ENCODE measurements around the gene IBTK.
"Not testable (repeated sequence)": the region's sequence is repeated elsewhere in the genome, so short reads cannot be mapped to it uniquely, and the experiment has no call there.

The IBTK gene

GRCh38 chr6:82263916-82264315 is 16.4 kb upstream of the IBTK start:
- peaks cover 4% of the 10 kb centered on the region; the same call in 1 of the 2 replicates for H3K4me1 ChIP-seq (ENCODE audit: insufficient read depth, low read length)
- no peaks in the 10 kb centered on the region for H3K27me3 ChIP-seq (ENCODE audit: insufficient read depth, low read length)
- H3K36me3 ChIP-seq (ENCODE audit: insufficient read depth, low read depth, low read length) = no peaks in the 10 kb centered on the region
- H3K9me3 ChIP-seq (ENCODE audit: insufficient read depth, low read depth, low read length) = no peaks in the 10 kb centered on the region
- H3K27ac ChIP-seq (ENCODE audit: low read length) = no peak overlapping the region
- no peak overlapping the region for H3K4me3 ChIP-seq (ENCODE audit: low read length)
- no peak overlapping the region for H3K9ac ChIP-seq (ENCODE audit: low read depth, low read length)

GRCh38 chr6:82260997-82261732 is 13.6 kb upstream of the IBTK start:
- Histone ChIP-seq H3K27me3 (ENCODE audit: insufficient read depth, low read length) (no peaks in the 10 kb centered on the region), H3K36me3 (ENCODE audit: insufficient read depth, low read depth, low read length) (no peaks in the 10 kb centered on the region), H3K4me1 (ENCODE audit: insufficient read depth, low read length) (peaks cover 15% of the 10 kb centered on the region), H3K9me3 (ENCODE audit: insufficient read depth, low read depth, low read length) (no peaks in the 10 kb centered on the region), H3K4me3 (ENCODE audit: low read length) (no peak overlapping the region), H3K9ac (ENCODE audit: low read depth, low read length) (no peak overlapping the region), H3K27ac (ENCODE audit: low read length) (no peak overlapping the region)

GRCh38 chr6:82259389-82259788 is 11.8 kb upstream of the IBTK start:
- Histone ChIP-seq H3K9ac (ENCODE audit: low read depth, low read length) (no peak overlapping the region), H3K27ac (ENCODE audit: low read length) (no peak overlapping the region), H3K36me3 (ENCODE audit: insufficient read depth, low read depth, low read length) (no peaks in the 10 kb centered on the region), H3K9me3 (ENCODE audit: insufficient read depth, low read depth, low read length) (no peaks in the 10 kb centered on the region), H3K4me3 (ENCODE audit: low read length) (no peak overlapping the region), H3K4me1 (ENCODE audit: insufficient read depth, low read length) (peaks cover 18% of the 10 kb centered on the region), H3K27me3 (ENCODE audit: insufficient read depth, low read length) (no peaks in the 10 kb centered on the region)

GRCh38 chr6:82257088-82257774 is 9.7 kb upstream of the IBTK start:
- peaks cover 16% of the 10 kb centered on the region for H3K4me1 ChIP-seq (ENCODE audit: insufficient read depth, low read length)
- H3K27ac ChIP-seq (ENCODE audit: low read length) = peak overlapping the region; percentile 11
- H3K36me3 ChIP-seq (ENCODE audit: insufficient read depth, low read depth, low read length) = no peaks in the 10 kb centered on the region
- no peak overlapping the region; the same call in 1 of the 2 replicates for H3K9ac ChIP-seq (ENCODE audit: low read depth, low read length)
- no peak overlapping the region for H3K4me3 ChIP-seq (ENCODE audit: low read length)
- no peaks in the 10 kb centered on the region for H3K9me3 ChIP-seq (ENCODE audit: insufficient read depth, low read depth, low read length)
- no peaks in the 10 kb centered on the region for H3K27me3 ChIP-seq (ENCODE audit: insufficient read depth, low read length)

- not testable (repeated sequence) for H3K9ac ChIP-seq (ENCODE audit: low read depth, low read length); H3K9me3 ChIP-seq (ENCODE audit: insufficient read depth, low read depth, low read length)
Measured at GRCh38 chr6:82254722-82255121, 7.2 kb upstream of the IBTK start.

GRCh38 chr6:82251942-82252341 is 4.4 kb upstream of the IBTK start:
- no peak overlapping the region for H3K27ac ChIP-seq (ENCODE audit: low read length)
- no peaks in the 10 kb centered on the region for H3K9me3 ChIP-seq (ENCODE audit: insufficient read depth, low read depth, low read length)

More at GRCh38 chr6:82254722-82255121, 7.2 kb upstream of the IBTK start:
- not testable (repeated sequence) for H3K4me3 ChIP-seq (ENCODE audit: low read length); H3K27ac ChIP-seq (ENCODE audit: low read length); H3K27me3 ChIP-seq (ENCODE audit: insufficient read depth, low read length); H3K36me3 ChIP-seq (ENCODE audit: insufficient read depth, low read depth, low read length)
- peaks cover 16% of the 10 kb centered on the region for H3K4me1 ChIP-seq (ENCODE audit: insufficient read depth, low read length)

GRCh38 chr6:82249381-82250253 is 2.1 kb upstream of the IBTK start:
- Histone ChIP-seq H3K4me1 (ENCODE audit: insufficient read depth, low read length) (peaks cover 16% of the 10 kb centered on the region), H3K27ac (ENCODE audit: low read length) (no peak overlapping the region), H3K36me3 (ENCODE audit: insufficient read depth, low read depth, low read length) (peaks cover 9% of the 10 kb centered on the region; the same call in 1 of the 2 replicates), H3K9me3 (ENCODE audit: insufficient read depth, low read depth, low read length) (no peaks in the 10 kb centered on the region), H3K27me3 (ENCODE audit: insufficient read depth, low read length) (no peaks in the 10 kb centered on the region), H3K9ac (ENCODE audit: low read depth, low read length) (no peak overlapping the region), H3K4me3 (ENCODE audit: low read length) (no peak overlapping the region)

More at GRCh38 chr6:82251942-82252341, 4.4 kb upstream of the IBTK start:
- no peak overlapping the region for H3K4me3 ChIP-seq (ENCODE audit: low read length)
- H3K27me3 ChIP-seq (ENCODE audit: insufficient read depth, low read length) = no peaks in the 10 kb centered on the region
- no peaks in the 10 kb centered on the region for H3K36me3 ChIP-seq (ENCODE audit: insufficient read depth, low read depth, low read length)
- H3K9ac ChIP-seq (ENCODE audit: low read depth, low read length) = no peak overlapping the region
- H3K4me1 ChIP-seq (ENCODE audit: insufficient read depth, low read length) = peaks cover 12% of the 10 kb centered on the region; the same call in 1 of the 2 replicates

GRCh38 chr6:82248273-82248735 is 760 bp upstream of the IBTK start:
- H3K27ac ChIP-seq (ENCODE audit: low read length) = no peak overlapping the region
- peak overlapping the region; percentile 97 for H3K4me3 ChIP-seq (ENCODE audit: low read length)
- H3K36me3 ChIP-seq (ENCODE audit: insufficient read depth, low read depth, low read length) = peaks cover 17% of the 10 kb centered on the region; the same call in 1 of the 2 replicates
- H3K27me3 ChIP-seq (ENCODE audit: insufficient read depth, low read length) = no peaks in the 10 kb centered on the region
- no peaks in the 10 kb centered on the region for H3K9me3 ChIP-seq (ENCODE audit: insufficient read depth, low read depth, low read length)
- peak overlapping the region; percentile 95; the same call in 1 of the 2 replicates for H3K9ac ChIP-seq (ENCODE audit: low read depth, low read length)
- H3K4me1 ChIP-seq (ENCODE audit: insufficient read depth, low read length) = peaks cover 16% of the 10 kb centered on the region

GRCh38 chr6:82246802-82247504 is 591 bp downstream of the IBTK start:
- Histone ChIP-seq H3K9me3 (ENCODE audit: insufficient read depth, low read depth, low read length) (no peaks in the 10 kb centered on the region), H3K27me3 (ENCODE audit: insufficient read depth, low read length) (no peaks in the 10 kb centered on the region), H3K27ac (ENCODE audit: low read length) (peak overlapping the region; percentile 54), H3K36me3 (ENCODE audit: insufficient read depth, low read depth, low read length) (peaks cover 19% of the 10 kb centered on the region; the same call in 1 of the 2 replicates), H3K4me1 (ENCODE audit: insufficient read depth, low read length) (peaks cover 16% of the 10 kb centered on the region), H3K4me3 (ENCODE audit: low read length) (peak overlapping the region; percentile 97), H3K9ac (ENCODE audit: low read depth, low read length) (peak overlapping the region; percentile 95)

- Histone ChIP-seq H3K27ac (ENCODE audit: low read length) (no peak overlapping the region), H3K9me3 (ENCODE audit: insufficient read depth, low read depth, low read length) (no peaks in the 10 kb centered on the region), H3K4me1 (ENCODE audit: insufficient read depth, low read length) (peaks cover 16% of the 10 kb centered on the region), H3K9ac (ENCODE audit: low read depth, low read length) (peak overlapping the region; percentile 95; the same call in 1 of the 2 replicates), H3K4me3 (ENCODE audit: low read length) (peak overlapping the region; percentile 97), H3K36me3 (ENCODE audit: insufficient read depth, low read depth, low read length) (peaks cover 19% of the 10 kb centered on the region; the same call in 1 of the 2 replicates), H3K27me3 (ENCODE audit: insufficient read depth, low read length) (no peaks in the 10 kb centered on the region)
Measured at GRCh38 chr6:82246370-82246769, 1.2 kb downstream of the IBTK start.

GRCh38 chr6:82245376-82245775 is 2.2 kb downstream of the IBTK start:
- H3K36me3 ChIP-seq (ENCODE audit: insufficient read depth, low read depth, low read length) = peaks cover 19% of the 10 kb centered on the region; the same call in 1 of the 2 replicates
- H3K27ac ChIP-seq (ENCODE audit: low read length) = no peak overlapping the region
- H3K4me3 ChIP-seq (ENCODE audit: low read length) = 0 out of 2 replicates have a peak overlapping the region, but pooled peaks have one; percentile 37
- no peaks in the 10 kb centered on the region for H3K9me3 ChIP-seq (ENCODE audit: insufficient read depth, low read depth, low read length)
- no peak overlapping the region for H3K9ac ChIP-seq (ENCODE audit: low read depth, low read length)
- H3K4me1 ChIP-seq (ENCODE audit: insufficient read depth, low read length) = peaks cover 20% of the 10 kb centered on the region
- no peaks in the 10 kb centered on the region for H3K27me3 ChIP-seq (ENCODE audit: insufficient read depth, low read length)
